GM13976 (cell line): Measurements from ENCODE around the gene EIF1.
"Not testable (repeated sequence)": the region's sequence is repeated elsewhere in the genome, so short reads cannot be mapped to it uniquely, and the experiment has no call there.

Experiments
- DNase-seq: peaks from one replicate; pipeline ENCODE4 v3.0.0; 2012; ENCODE audit warnings: low spot score
- CTCF ChIP-seq: IDR thresholded peaks from 2 replicates; pipeline ENCODE4 v1.5.1; 2012; ENCODE audit warnings: borderline replicate concordance, mild to moderate bottlenecking; ENCODE audit not compliant: insufficient read depth; ENCODE audit errors: extremely low read depth, missing control alignments, control extremely low read depth
- in situ Hi-C: fragments of 300-500 bp; cut with MboI; formaldehyde crosslinking; loops from one replicate; pipeline ENCODE4 v1.12.0; 2022; ENCODE audit warnings: low sequenced_read_pairs, mixed read lengths, inconsistent platforms; ENCODE audit not compliant: unreplicated experiment

The EIF1 gene

GRCh38 chr17:41688641-41689496, at the start of gene EIF1:
EIF1 (plus strand) TSS chr17:41688885; CDS start chr17:41689039, 154 bp downstream.
- TF ChIP-seq CTCF: no peak
- DNase-seq: peak; percentile 97
- in situ Hi-C loops: no loop called here

- in situ Hi-C loops: no loop called here
- DNase-seq: no peak
- no peak for TF ChIP-seq CTCF
These were observed 49.7 kb upstream of the EIF1 start for GRCh38 chr17:41638941-41639340.

GRCh38 chr17:41639492-41640473, 48.9 kb upstream of the EIF1 start:
- TF ChIP-seq CTCF: no peak

GRCh38 chr17:41640596-41640995, 48.1 kb upstream of the EIF1 start:
- DNase-seq, in situ Hi-C loops: not testable (repeated sequence)

More at GRCh38 chr17:41639492-41640473, 48.9 kb upstream of the EIF1 start:
- in situ Hi-C loops: no loop called here
- no peak for DNase-seq

- in situ Hi-C loops: no loop called here
- DNase-seq: no peak
- TF ChIP-seq CTCF: no peak
These were observed 46.2 kb upstream of the EIF1 start for GRCh38 chr17:41642252-41643156.

GRCh38 chr17:41647038-41647813, 41.5 kb upstream of the EIF1 start:
- TF ChIP-seq CTCF: no peak
- in situ Hi-C loops: no loop called here
- no peak for DNase-seq
